ENCODE data around the gene USP9X. TPM values are rescaled to one million over a fixed set of nuclear protein-coding genes. Genes with fewer than 3 reads are reported as not detected.
"Not testable (repeated sequence)": the region's sequence is repeated elsewhere in the genome, so short reads cannot be mapped to it uniquely, and the experiment has no call there.

Gene USP9X
- total RNA-seq, 4 donors from 2014 or later: 50.4 to 77.6 (median 58.4) TPM

- DNase-seq (ENCODE audit: low spot score in 2 of 2): no peak
- intact Hi-C loops (cut with DNase I; ENCODE audit: low total_unique reads): no loop called here
- no peak overlapping the region for H3K4me3 ChIP-seq (ENCODE audit: low read depth, poor library complexity, severe bottlenecking)
- TF ChIP-seq, protein P1, sequence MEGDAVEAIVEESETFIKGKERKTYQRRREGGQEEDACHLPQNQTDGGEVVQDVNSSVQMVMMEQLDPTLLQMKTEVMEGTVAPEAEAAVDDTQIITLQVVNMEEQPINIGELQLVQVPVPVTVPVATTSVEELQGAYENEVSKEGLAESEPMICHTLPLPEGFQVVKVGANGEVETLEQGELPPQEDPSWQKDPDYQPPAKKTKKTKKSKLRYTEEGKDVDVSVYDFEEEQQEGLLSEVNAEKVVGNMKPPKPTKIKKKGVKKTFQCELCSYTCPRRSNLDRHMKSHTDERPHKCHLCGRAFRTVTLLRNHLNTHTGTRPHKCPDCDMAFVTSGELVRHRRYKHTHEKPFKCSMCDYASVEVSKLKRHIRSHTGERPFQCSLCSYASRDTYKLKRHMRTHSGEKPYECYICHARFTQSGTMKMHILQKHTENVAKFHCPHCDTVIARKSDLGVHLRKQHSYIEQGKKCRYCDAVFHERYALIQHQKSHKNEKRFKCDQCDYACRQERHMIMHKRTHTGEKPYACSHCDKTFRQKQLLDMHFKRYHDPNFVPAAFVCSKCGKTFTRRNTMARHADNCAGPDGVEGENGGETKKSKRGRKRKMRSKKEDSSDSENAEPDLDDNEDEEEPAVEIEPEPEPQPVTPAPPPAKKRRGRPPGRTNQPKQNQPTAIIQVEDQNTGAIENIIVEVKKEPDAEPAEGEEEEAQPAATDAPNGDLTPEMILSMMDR (IDR thresholded peaks at IDR 0.05): no peak
- no peak for TF ChIP-seq POLR2A (IDR thresholded peaks at IDR 0.05)
- 92 to 96% methylated on average over 3 of the region's 3 CpGs for WGBS, 2 donors
Measured at GRCh38 chrX:41177297-41177696, 92.1 kb downstream of the USP9X start.

DNA sequence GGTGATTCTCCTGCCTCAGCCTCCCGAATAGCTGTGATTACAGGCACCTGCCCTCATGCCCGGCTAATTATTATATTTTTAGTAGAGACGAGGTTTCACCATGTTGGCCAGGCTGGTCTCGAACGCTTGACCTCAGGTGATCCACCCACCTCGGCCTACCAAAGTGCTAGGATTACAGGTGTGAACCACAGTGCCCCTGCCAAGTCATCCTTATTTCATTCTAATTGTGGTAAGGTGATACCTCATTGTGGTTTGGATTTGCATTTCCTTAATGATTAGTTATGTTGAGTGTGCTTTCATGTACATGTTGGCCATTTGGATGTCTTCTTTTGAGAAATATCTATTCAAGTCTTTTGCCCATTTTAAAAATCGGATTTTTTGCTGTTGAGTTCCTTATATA lies 93.0 kb downstream of the USP9X start:
- DNase-seq (ENCODE audit: low spot score in 2 of 2): no peak
- TF ChIP-seq, protein P1 (IDR thresholded peaks at IDR 0.05): no peak
- TF ChIP-seq POLR2A (IDR thresholded peaks at IDR 0.05): no peak
- 90% methylated on average over 7 of the region's 7 CpGs for WGBS, 2 donors
- intact Hi-C loops (cut with DNase I; ENCODE audit: low total_unique reads): no loop called here
- H3K4me3 ChIP-seq (ENCODE audit: low read depth, poor library complexity, severe bottlenecking): no peak overlapping the region

DNA sequence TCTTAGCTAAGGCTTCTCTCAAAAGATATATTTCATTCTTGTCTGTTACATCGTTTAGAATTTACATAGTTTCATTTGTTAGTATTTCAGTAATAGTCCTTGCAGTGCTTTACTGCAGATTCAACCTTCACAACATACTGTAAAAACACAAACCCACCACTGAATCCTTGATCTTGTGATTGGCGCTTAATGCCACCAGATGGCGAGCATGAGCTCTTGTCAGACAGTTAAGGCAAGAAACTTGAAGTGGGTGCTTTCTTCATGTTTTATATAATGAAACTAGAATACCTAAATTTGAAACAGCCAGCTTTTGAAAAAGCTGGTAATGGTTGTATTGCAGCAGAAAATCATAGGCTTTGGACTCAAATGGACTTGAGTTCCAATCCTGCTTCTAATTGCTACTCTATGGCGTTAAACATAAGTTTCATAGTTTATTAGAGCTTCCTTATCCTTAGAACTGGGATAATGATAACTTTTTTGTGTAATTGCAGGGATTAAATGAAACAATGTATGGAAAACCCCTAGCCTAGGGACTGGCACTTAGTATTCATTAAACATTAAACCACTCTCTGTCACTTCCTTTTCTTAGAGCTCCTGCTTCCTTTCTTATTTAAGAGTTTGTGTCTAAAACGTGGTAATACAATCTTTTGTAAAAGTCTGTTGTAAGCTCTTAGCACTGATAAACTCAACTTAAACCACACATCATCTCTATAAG lies 95.1 kb downstream of the USP9X start:
- intact Hi-C loops (cut with DNase I; ENCODE audit: low total_unique reads): no loop called here
- no peak overlapping the region for H3K4me3 ChIP-seq (ENCODE audit: low read depth, poor library complexity, severe bottlenecking)
- 34 to 43% methylated on average over 5 of the region's 5 CpGs for WGBS, 2 donors
- DNase-seq (ENCODE audit: low spot score in 2 of 2): no peak
- TF ChIP-seq, protein P1 (IDR thresholded peaks at IDR 0.05): no peak
- no peak for TF ChIP-seq POLR2A (IDR thresholded peaks at IDR 0.05)

GRCh38 chrX:41184312-41184711 lies 99.1 kb downstream of the USP9X start:
- intact Hi-C loops (cut with DNase I; ENCODE audit: low total_unique reads): no loop called here
- DNase-seq (ENCODE audit: low spot score in 2 of 2): no peak
- 67 to 76% methylated on average over 3 of the region's 3 CpGs for WGBS, 2 donors
- no peak for TF ChIP-seq POLR2A (IDR thresholded peaks at IDR 0.05)
- TF ChIP-seq, protein P1 (IDR thresholded peaks at IDR 0.05): no peak
- no peak overlapping the region for H3K4me3 ChIP-seq (ENCODE audit: low read depth, poor library complexity, severe bottlenecking)

GRCh38 chrX:41186946-41187345 lies 101.7 kb downstream of the USP9X start:
- intact Hi-C loops (cut with DNase I; ENCODE audit: low total_unique reads); H3K4me3 ChIP-seq (ENCODE audit: low read depth, poor library complexity, severe bottlenecking); DNase-seq (ENCODE audit: low spot score in 2 of 2): not testable (repeated sequence)
- WGBS, 2 donors: 93% methylated on average over 7 of the region's 7 CpGs

- intact Hi-C loops (cut with DNase I; ENCODE audit: low total_unique reads): no loop called here
- 53 to 69% methylated on average over 1 of the region's 1 CpG for WGBS, 2 donors
Measured at GRCh38 chrX:41189156-41189555, 103.9 kb downstream of the USP9X start.

More at GRCh38 chrX:41189156-41189555, 103.9 kb downstream of the USP9X start:
- no peak for DNase-seq (ENCODE audit: low spot score in 2 of 2)
- H3K4me3 ChIP-seq (ENCODE audit: low read depth, poor library complexity, severe bottlenecking): no peak overlapping the region
- TF ChIP-seq, protein P1 (IDR thresholded peaks at IDR 0.05): no peak
- no peak for TF ChIP-seq POLR2A (IDR thresholded peaks at IDR 0.05)

Measured in lower leg skin (tissue), 4 donors.